ENCODE results near the gene GNS. TPM values are rescaled to one million over a fixed set of nuclear protein-coding genes. Genes with fewer than 3 reads are reported as not detected.
"Not testable (repeated sequence)": the region's sequence is repeated elsewhere in the genome, so short reads cannot be mapped to it uniquely, and the experiment has no call there.

Gene GNS
- total RNA-seq, 6 experiments from 2014 or later: 41.0 to 87.5 (median 63.7) TPM

GRCh38 chr12:64779354-64779974 is 20.3 kb upstream of the GNS start:
- ATAC-seq (no peak), DNase-seq (no peak)
- WGBS (ENCODE audit: insufficient coverage, low coverage, low lambda C conversion rate, missing lambda C conversion rate): 73% methylated on average over 10 of the region's 10 CpGs
- TF ChIP-seq, protein P1, sequence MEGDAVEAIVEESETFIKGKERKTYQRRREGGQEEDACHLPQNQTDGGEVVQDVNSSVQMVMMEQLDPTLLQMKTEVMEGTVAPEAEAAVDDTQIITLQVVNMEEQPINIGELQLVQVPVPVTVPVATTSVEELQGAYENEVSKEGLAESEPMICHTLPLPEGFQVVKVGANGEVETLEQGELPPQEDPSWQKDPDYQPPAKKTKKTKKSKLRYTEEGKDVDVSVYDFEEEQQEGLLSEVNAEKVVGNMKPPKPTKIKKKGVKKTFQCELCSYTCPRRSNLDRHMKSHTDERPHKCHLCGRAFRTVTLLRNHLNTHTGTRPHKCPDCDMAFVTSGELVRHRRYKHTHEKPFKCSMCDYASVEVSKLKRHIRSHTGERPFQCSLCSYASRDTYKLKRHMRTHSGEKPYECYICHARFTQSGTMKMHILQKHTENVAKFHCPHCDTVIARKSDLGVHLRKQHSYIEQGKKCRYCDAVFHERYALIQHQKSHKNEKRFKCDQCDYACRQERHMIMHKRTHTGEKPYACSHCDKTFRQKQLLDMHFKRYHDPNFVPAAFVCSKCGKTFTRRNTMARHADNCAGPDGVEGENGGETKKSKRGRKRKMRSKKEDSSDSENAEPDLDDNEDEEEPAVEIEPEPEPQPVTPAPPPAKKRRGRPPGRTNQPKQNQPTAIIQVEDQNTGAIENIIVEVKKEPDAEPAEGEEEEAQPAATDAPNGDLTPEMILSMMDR (IDR thresholded peaks at IDR 0.05): no peak
- no peak for TF ChIP-seq POLR2A (IDR thresholded peaks at IDR 0.05)
- intact Hi-C loops (cut with DNase I): no loop called here
- Histone ChIP-seq H3K27me3 (peaks cover 0 to 3% of the 10 kb centered on the region in 2 donors), H3K9me3 (no peaks in the 10 kb centered on the region), H3K36me3 (no peaks in the 10 kb centered on the region), H3K4me3 (no peak overlapping the region), H3K4me1 (peaks cover 0 to 11% (median 0%) of the 10 kb centered on the region in 4 donors), H3K27ac (no peak overlapping the region)

- H3K27ac ChIP-seq; DNase-seq; H3K4me1 ChIP-seq; H3K9me3 ChIP-seq; ATAC-seq; H3K36me3 ChIP-seq; H3K4me3 ChIP-seq; intact Hi-C loops (cut with DNase I); H3K27me3 ChIP-seq: not testable (repeated sequence)
Measured at GRCh38 chr12:64775147-64775736, 16.0 kb upstream of the GNS start.

DNA sequence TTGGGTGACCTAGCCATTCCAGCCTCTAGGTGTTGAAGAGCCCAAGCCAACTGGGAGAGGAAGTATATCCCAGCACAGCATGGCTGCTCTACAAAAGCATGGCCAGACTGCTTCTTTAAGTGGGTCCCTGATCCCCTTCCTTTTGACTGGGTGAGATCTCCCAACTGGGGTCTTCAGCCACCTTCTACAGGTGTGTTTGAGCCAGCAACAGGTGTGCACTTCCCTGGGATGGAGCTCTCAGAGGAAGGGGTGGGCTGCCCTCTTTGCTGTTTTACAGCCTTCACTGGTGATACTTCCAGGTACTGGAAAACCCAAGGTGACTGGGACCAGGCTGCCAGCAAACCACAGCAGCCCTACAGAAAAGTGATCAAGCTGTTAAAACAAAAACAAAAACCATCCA is 14.2 kb upstream of the GNS start:
- no peak for DNase-seq
- Histone ChIP-seq H3K27me3 (no peaks in the 10 kb centered on the region), H3K4me1 (no peaks in the 10 kb centered on the region), H3K9me3 (no peaks in the 10 kb centered on the region), H3K4me3 (no peak overlapping the region), H3K36me3 (no peaks in the 10 kb centered on the region), H3K27ac (no peak overlapping the region)
- no peak for ATAC-seq
- intact Hi-C loops (cut with DNase I): no loop called here
- TF ChIP-seq, protein P1 (IDR thresholded peaks at IDR 0.05): no peak
- no peak for TF ChIP-seq POLR2A (IDR thresholded peaks at IDR 0.05)

- H3K4me3 ChIP-seq: no peak overlapping the region
- DNase-seq: no peak
- WGBS (ENCODE audit: insufficient coverage, low coverage, low lambda C conversion rate, missing lambda C conversion rate): 41% methylated on average over 3 of the region's 3 CpGs
- H3K4me1 ChIP-seq: no peaks in the 10 kb centered on the region
- intact Hi-C loops (cut with DNase I): no loop called here
- no peaks in the 10 kb centered on the region for H3K36me3 ChIP-seq
- no peak for TF ChIP-seq POLR2A (IDR thresholded peaks at IDR 0.05)
- TF ChIP-seq, protein P1 (IDR thresholded peaks at IDR 0.05): no peak
- no peaks in the 10 kb centered on the region for H3K27me3 ChIP-seq
- H3K9me3 ChIP-seq: no peaks in the 10 kb centered on the region
- ATAC-seq: no peak
- no peak overlapping the region for H3K27ac ChIP-seq
Measured at GRCh38 chr12:64767495-64767894, 8.3 kb upstream of the GNS start.

- DNase-seq (no peak), ATAC-seq (no peak)
- Histone ChIP-seq H3K27me3 (no peaks in the 10 kb centered on the region), H3K4me3 (no peak overlapping the region), H3K36me3 (no peaks in the 10 kb centered on the region), H3K27ac (no peak overlapping the region), H3K4me1 (peaks cover 0 to 4% (median 0%) of the 10 kb centered on the region in 4 donors), H3K9me3 (no peaks in the 10 kb centered on the region)
- intact Hi-C loops (cut with DNase I): no loop called here
- 86% methylated on average over 6 of the region's 6 CpGs for WGBS (ENCODE audit: insufficient coverage, low coverage, low lambda C conversion rate, missing lambda C conversion rate)
- TF ChIP-seq, protein P1 (IDR thresholded peaks at IDR 0.05): no peak
Measured at GRCh38 chr12:64760808-64761573, 1.8 kb upstream of the GNS start.

Measured in right lobe of liver (tissue), 6 donors.